ENCODE results near the gene EXOC4. TPM values are rescaled to one million over a fixed set of nuclear protein-coding genes. Genes with fewer than 3 reads are reported as not detected.

Gene EXOC4
- total and polyA plus RNA-seq, 2 of the 13 experiments (the other 11 are each of a cell fraction or from before 2014, with no cell fraction given), result 22.5 to 39.0 TPM

- Histone ChIP-seq H3K27ac (ENCODE audit: extremely low read length, insufficient read depth, low read length) (no peak overlapping the region), H2AFZ (ENCODE audit: low read length) (no peak overlapping the region), H4K20me1 (ENCODE audit: insufficient read depth, low read length) (peaks cover 3% of the 10 kb centered on the region), H3K4me1 (ENCODE audit: insufficient read depth, low read length) (peaks cover 21% of the 10 kb centered on the region), H3K4me3 (replicated peaks in 1 of 3; ENCODE audit: insufficient read depth in 1 of 3, low read depth in 2 of 3, low read length in 3 of 3) (no peak overlapping the region), H3K4me2 (ENCODE audit: low read depth, low read length) (no peak overlapping the region), H3K9ac (ENCODE audit: insufficient read depth, low read depth, low read length) (no peak overlapping the region), H3K9me3 (ENCODE audit: low read length) (no peaks in the 10 kb centered on the region), H3K36me3 (replicated peaks in 1 of 2; ENCODE audit: control insufficient read depth in 1 of 2, insufficient read depth in 2 of 2, low read length in 2 of 2) (no peaks in the 10 kb centered on the region), H3K27me3 (ENCODE audit: control insufficient read depth in 1 of 2, insufficient read depth in 2 of 2, low read length in 2 of 2) (no peaks in the 10 kb centered on the region), H3K79me2 (ENCODE audit: insufficient read depth, low read length) (no peaks in the 10 kb centered on the region)
- intact Hi-C loops (cut with micrococcal nuclease; ENCODE audit: unreplicated experiment), result no loop called here
- FAIRE-seq (no peak), DNase-seq (ENCODE audit: low spot score) (no peak), ATAC-seq (no peak)
- no peak for TF ChIP-seq ZNF224 (CRISPR knock-in tag; IDR thresholded peaks at IDR 0.05)
- TF ChIP-seq MEIS2 (CRISPR knock-in tag; IDR thresholded peaks at IDR 0.05), result no peak
- TF ChIP-seq ZSCAN9 (CRISPR knock-in tag; IDR thresholded peaks at IDR 0.05; ENCODE audit: borderline replicate concordance), result no peak
- no peak for TF ChIP-seq ZNF10 (CRISPR knock-in tag; IDR thresholded peaks at IDR 0.05; ENCODE audit: borderline replicate concordance, low read depth)
- TF ChIP-seq ZKSCAN5 (CRISPR knock-in tag; IDR thresholded peaks at IDR 0.05), result no peak
- no peak for TF ChIP-seq ZMYM3 (CRISPR knock-in tag; IDR thresholded peaks at IDR 0.05)
- TF ChIP-seq ZNF484 (CRISPR knock-in tag; IDR thresholded peaks at IDR 0.05; ENCODE audit: borderline replicate concordance, low read depth), result no peak
- TF ChIP-seq ARID5B (CRISPR knock-in tag; IDR thresholded peaks at IDR 0.05), result no peak
- TF ChIP-seq BCL6 (CRISPR knock-in tag; IDR thresholded peaks at IDR 0.05), result no peak
- TF ChIP-seq TP53 (CRISPR knock-in tag; conservative IDR thresholded peaks at IDR 0.05), result no peak
- no peak for TF ChIP-seq MIER2 (CRISPR knock-in tag; IDR thresholded peaks at IDR 0.05)
- no peak for TF ChIP-seq FOXK1 (CRISPR knock-in tag; IDR thresholded peaks at IDR 0.05; ENCODE audit: borderline replicate concordance, low read depth)
- no peak for TF ChIP-seq REST (IDR thresholded peaks at IDR 0.05; ENCODE audit: borderline replicate concordance in 1 of 2, low read depth in 1 of 2, low read length in 2 of 2)
- in situ Hi-C loops (cut with HindIII; ENCODE audit: extremely low pct_ligation_motif_present, low pct_unique_long_range_greater_than_20kb), result loop anchor here (25.0 kb wide), 1 partner anchor 724 kb away; no protein-coding TSS in a partner anchor
- no TSS peak for BruUV-seq (replicated peaks)
- CTCF ChIA-PET (ENCODE audit: low intra/inter-chr PET ratio, low total read pairs), result no interaction called here
- WGBS (ENCODE audit: low lambda C conversion rate), result 91% methylated on average over 3 of the region's 3 CpGs
- POLR2A ChIA-PET, result no interaction called here
Measured at GRCh38 chr7:133436014-133436428, 183.1 kb downstream of the EXOC4 start.

All from HepG2 (cell line).